ENCODE data around the gene HOMEZ.

- TF ChIP-seq CTCF (IDR thresholded peaks at IDR 0.05) = no peak
- TF ChIP-seq POLR2A (IDR thresholded peaks at IDR 0.05) = no peak
Measured at GRCh38 chr14:23286902-23287479, 1.1 kb upstream of the HOMEZ start.
